Measurements from ENCODE around the gene AADACL4. TPM values are rescaled to one million over a fixed set of nuclear protein-coding genes. Genes with fewer than 3 reads are reported as not detected.

AADACL4 gene
- not detected in 2 replicates for total RNA-seq

- DNase-seq (ENCODE audit: low read depth, low spot score), result no peak
Observed at GRCh38 chr1:12643785-12644184, at the start of gene AADACL4. Gene AADACL4 (plus strand): TSS chr1:12644085. CDS start chr1:12644547, 462 bp downstream.

- DNase-seq (ENCODE audit: low read depth, low spot score), result no peak
Observed at GRCh38 chr1:12594490-12594889, 49.4 kb upstream of the AADACL4 start.

GRCh38 chr1:12594966-12595756, 48.7 kb upstream of the AADACL4 start:
- DNase-seq (ENCODE audit: low read depth, low spot score), result no peak

GRCh38 chr1:12595757-12596006, 48.2 kb upstream of the AADACL4 start:
- no peak for DNase-seq (ENCODE audit: low read depth, low spot score)

- DNase-seq (ENCODE audit: low read depth, low spot score), result peak; percentile 82
Observed at GRCh38 chr1:12596007-12596821, 47.7 kb upstream of the AADACL4 start.

DNA sequence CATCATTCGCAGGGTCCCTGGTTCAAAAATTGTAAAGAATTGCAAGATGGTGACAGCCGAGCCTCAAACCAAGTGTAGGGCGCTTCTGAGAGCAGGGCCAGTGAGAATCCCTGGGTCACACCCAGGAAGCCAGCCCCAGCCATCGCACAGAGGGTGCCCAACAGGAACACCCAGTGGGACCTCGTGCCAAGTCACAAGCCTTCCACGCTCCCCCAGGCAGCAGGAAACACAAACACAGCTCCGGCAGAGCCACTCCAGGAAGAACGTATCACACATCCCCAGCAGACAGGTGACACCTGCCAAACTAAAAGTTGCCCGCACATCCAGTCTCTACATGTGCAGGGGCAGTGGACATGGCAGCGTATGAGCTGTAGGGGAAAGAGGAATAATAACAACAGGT, 46.1 kb upstream of the AADACL4 start:
- DNase-seq (ENCODE audit: low read depth, low spot score), result no peak

- DNase-seq (ENCODE audit: low read depth, low spot score), result no peak
Observed at GRCh38 chr1:12598974-12599373, 44.9 kb upstream of the AADACL4 start.

- DNase-seq (ENCODE audit: low read depth, low spot score), result no peak
Observed at GRCh38 chr1:12599657-12600056, 44.2 kb upstream of the AADACL4 start.

- DNase-seq (ENCODE audit: low read depth, low spot score), result no peak
Observed at GRCh38 chr1:12600335-12600734, 43.5 kb upstream of the AADACL4 start.

DNA sequence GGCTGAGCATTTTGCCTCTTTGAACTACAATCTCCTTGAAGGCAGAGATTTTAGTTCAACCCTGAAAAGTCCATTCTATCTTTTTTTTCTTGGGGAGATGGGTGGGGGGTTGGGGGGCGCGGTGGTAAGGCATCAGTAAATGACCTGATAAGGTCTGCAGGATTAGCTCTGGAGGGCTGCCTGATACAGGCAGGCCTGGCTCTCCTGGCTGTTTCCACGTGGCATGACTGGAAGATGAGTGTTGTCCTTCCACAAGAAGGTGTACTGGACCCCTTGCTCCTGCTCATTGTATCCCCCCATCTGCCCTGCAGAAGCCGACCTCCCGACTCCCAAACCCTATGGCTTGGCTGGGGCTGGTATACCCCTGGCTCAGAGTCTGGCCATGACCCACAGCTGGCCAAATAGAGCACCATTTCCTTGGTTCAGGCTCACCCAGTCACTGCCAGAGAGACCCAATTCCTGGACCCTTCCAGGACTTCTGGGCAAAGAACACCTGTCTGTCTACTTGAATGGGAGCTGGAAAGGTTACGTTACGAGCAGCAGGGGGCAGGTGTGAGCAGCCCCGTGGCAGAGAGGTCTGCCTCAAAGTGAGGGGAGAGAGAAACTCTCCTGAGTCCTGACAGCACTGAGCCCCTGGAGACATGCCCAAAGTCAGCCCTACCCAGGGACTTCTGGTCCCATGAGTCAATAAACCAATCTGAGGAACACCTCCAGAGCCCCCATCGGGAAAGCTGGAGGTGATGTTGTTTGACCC, 42.8 kb upstream of the AADACL4 start:
- DNase-seq (ENCODE audit: low read depth, low spot score), result no peak

- peak; percentile 63 for DNase-seq (ENCODE audit: low read depth, low spot score)
Observed at GRCh38 chr1:12601700-12602658, 41.9 kb upstream of the AADACL4 start.

GRCh38 chr1:12602659-12603024, 41.2 kb upstream of the AADACL4 start:
- no peak for DNase-seq (ENCODE audit: low read depth, low spot score)

DNA sequence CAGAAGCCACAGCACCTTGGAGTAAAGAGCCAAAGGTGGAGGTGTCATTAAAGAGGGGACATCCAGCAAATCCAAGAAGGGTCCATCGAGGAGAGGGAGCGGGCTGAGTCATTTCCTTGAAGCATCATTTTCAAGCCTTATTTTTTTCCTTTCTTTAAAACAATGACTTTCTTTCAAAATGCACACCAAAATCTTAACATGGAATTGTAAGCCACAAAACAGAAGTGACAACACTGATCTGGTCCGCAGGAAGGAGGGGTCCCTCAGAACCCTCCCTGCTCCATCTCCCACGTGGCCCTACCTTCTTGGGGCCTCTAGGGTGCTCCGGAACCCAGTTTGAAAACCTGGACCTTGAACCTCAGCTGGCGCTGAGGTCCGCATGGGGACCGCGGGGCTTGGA, 40.7 kb upstream of the AADACL4 start:
- no peak for DNase-seq (ENCODE audit: low read depth, low spot score)

GRCh38 chr1:12604114-12604874, 39.6 kb upstream of the AADACL4 start:
- DNase-seq (ENCODE audit: low read depth, low spot score), result peak; percentile 99

DNA sequence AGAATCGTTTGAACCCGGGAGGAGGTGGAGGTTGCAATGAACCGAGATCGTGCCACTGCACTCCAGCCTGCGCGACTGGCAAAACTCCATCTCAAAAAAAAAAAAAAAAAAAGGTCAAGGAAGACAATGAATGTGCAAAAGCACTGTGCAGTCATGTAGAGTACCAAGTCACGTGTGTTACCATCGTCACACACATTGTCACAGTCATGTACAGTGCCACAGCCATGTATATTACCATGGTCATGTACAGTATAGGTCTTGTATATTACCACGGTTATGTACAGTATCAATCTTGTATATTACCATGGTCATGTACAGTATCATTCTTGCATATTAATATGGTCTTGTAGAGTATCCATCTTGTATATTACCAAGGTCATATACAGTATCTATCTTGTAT, 38.9 kb upstream of the AADACL4 start:
- no peak for DNase-seq (ENCODE audit: low read depth, low spot score)

- no peak for DNase-seq (ENCODE audit: low read depth, low spot score)
Observed at GRCh38 chr1:12607263-12607662, 36.6 kb upstream of the AADACL4 start.

- no peak for DNase-seq (ENCODE audit: low read depth, low spot score)
Observed at GRCh38 chr1:12608311-12608957, 35.5 kb upstream of the AADACL4 start.

DNA sequence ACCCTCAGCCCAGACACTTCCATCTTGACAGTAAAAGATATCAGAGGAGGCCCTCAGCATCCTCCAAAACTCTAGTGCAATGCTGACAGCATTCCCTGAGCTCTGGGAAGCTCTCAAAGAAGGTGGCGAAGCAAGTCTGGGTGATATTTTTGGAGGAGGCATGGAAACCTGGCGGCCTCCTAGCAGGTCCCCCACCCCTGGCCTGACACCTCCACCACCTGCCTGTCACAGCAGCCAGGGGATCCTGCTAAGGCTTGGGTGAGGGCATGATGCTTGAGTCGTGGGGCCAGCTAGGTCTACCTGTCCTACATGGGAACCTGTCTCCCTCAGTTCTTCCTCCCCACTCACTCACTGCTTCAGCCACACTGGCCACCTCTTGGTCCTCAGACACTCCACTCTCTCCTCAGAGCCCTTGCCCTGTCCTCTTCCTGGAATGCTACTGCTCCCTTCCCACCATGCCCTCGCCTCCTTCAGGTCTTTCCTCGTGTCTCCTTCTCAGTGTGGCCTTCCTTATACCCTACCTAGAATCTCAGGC, 34.3 kb upstream of the AADACL4 start:
- DNase-seq (ENCODE audit: low read depth, low spot score), result no peak

DNA sequence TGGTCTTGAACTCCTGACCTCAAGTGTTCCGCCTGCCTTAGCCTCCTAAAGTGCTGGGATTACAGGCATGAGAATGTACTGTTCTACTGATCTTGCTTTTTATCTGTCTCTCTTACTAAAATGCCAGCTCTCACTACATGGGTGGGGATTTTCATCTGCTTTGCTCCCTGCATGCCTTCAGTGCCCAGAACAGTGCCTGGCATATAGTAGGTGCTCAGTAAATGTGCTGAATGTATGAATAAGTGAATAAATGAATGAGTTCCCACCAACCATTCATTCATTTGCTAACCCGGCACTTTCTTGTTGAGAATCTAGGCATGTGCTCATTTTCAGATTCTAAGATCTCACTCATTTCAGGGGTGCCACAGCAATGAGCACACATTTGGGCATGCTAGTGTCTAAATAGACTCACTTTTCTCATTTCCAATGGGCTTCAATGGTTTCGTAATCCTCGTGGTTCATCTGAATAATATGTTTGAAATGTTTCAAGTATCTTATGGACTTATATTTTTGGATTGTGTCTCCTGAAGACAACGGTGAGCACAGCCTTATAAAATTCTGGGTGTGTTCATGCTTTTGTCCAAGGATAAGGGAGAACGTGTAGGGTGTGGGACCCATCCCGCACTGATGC, 33.5 kb upstream of the AADACL4 start:
- DNase-seq (ENCODE audit: low read depth, low spot score), result no peak

All from pulmonary artery endothelial cell (primary cell).